ENCODE results near the gene ADAMTSL4.

Gene ADAMTSL4

DNA sequence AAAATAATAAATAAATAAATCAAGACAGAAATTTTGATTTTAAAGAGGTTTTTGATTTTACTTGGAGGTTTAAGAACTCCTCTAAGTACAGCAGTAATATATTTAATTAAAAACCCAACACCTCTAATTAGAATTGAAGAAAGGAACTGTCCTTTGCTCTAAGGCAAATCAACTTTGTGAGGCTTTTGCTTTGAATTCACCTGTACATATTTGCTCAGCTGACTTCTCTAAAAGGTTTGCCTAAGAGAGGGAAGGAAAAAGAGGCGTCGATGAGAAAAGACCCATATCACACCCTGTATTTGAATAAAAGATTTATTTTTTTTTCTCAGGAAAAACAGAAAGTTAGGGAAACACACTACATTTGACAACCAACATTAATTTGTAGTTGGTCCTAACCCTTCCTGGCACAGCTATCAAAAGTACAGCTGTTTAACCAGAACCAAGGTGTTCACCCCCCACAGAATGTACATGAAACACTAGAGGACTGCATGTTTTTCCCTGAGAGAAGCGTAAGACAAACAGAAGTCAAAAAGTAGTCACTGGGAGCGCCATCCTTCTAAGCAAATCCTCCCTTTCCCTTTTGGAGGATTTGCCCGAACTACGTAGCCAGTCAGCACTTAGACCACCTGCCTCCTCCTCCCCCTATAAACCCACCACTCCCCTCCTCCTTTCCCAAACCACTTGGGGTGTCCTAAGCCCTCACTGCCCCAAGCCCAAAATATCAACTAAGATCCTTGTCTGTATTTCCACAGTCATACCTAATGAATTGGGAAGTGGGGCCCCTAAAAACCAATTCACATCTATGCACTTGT is 25.3 kb downstream of the ADAMTSL4 start:
- H3K9me3 Mint-ChIP-seq: no peaks in the 10 kb centered on the region
- TF ChIP-seq, protein P1, sequence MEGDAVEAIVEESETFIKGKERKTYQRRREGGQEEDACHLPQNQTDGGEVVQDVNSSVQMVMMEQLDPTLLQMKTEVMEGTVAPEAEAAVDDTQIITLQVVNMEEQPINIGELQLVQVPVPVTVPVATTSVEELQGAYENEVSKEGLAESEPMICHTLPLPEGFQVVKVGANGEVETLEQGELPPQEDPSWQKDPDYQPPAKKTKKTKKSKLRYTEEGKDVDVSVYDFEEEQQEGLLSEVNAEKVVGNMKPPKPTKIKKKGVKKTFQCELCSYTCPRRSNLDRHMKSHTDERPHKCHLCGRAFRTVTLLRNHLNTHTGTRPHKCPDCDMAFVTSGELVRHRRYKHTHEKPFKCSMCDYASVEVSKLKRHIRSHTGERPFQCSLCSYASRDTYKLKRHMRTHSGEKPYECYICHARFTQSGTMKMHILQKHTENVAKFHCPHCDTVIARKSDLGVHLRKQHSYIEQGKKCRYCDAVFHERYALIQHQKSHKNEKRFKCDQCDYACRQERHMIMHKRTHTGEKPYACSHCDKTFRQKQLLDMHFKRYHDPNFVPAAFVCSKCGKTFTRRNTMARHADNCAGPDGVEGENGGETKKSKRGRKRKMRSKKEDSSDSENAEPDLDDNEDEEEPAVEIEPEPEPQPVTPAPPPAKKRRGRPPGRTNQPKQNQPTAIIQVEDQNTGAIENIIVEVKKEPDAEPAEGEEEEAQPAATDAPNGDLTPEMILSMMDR (IDR thresholded peaks at IDR 0.05; ENCODE audit: unreplicated experiment in 3 of 3): no peak
- peaks cover 81% of the 10 kb centered on the region for H3K36me3 Mint-ChIP-seq (ENCODE audit: low read depth)

DNA sequence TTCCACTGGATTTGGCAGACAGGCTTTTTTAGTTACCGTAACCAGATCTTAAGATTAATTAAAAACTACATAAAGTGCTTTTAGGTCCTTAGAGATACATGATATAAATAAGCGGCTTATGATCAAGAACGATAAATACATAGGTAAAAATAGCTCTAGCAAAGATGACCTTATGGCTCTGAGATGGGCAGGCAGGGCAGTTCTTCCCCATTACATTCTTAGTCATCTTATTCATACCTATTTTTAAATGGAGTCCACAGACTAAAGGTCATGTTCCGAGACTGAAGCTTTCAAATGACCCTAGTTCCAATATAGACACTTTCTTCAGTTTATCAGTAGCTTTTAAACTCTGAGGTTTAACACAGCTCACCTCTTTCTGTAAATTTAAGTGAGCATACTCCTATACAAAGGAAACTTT is 25.9 kb downstream of the ADAMTSL4 start:
- H3K36me3 Mint-ChIP-seq (ENCODE audit: low read depth): peaks cover 77% of the 10 kb centered on the region
- H3K9me3 Mint-ChIP-seq: no peaks in the 10 kb centered on the region
- H3K4me1 Mint-ChIP-seq: peaks cover 44% of the 10 kb centered on the region
- peak overlapping the region; percentile 47 to 52 (median 50) for H3K27ac Mint-ChIP-seq
- H3K27me3 Mint-ChIP-seq (ENCODE audit: low read depth): no peaks in the 10 kb centered on the region
- TF ChIP-seq, protein P1 (IDR thresholded peaks at IDR 0.05; ENCODE audit: unreplicated experiment in 3 of 3): no peak
- peak overlapping the region; percentile 95 to 98 (median 97) for H3K4me3 Mint-ChIP-seq

More for the DNA sequence above, 25.3 kb downstream of the ADAMTSL4 start:
- peak overlapping the region; percentile 58 to 98 (median 97) for H3K4me3 Mint-ChIP-seq
- no peaks in the 10 kb centered on the region for H3K27me3 Mint-ChIP-seq (ENCODE audit: low read depth)
- H3K4me1 Mint-ChIP-seq: peaks cover 47% of the 10 kb centered on the region
- peak overlapping the region; percentile 47 to 52 (median 50) for H3K27ac Mint-ChIP-seq

DNA sequence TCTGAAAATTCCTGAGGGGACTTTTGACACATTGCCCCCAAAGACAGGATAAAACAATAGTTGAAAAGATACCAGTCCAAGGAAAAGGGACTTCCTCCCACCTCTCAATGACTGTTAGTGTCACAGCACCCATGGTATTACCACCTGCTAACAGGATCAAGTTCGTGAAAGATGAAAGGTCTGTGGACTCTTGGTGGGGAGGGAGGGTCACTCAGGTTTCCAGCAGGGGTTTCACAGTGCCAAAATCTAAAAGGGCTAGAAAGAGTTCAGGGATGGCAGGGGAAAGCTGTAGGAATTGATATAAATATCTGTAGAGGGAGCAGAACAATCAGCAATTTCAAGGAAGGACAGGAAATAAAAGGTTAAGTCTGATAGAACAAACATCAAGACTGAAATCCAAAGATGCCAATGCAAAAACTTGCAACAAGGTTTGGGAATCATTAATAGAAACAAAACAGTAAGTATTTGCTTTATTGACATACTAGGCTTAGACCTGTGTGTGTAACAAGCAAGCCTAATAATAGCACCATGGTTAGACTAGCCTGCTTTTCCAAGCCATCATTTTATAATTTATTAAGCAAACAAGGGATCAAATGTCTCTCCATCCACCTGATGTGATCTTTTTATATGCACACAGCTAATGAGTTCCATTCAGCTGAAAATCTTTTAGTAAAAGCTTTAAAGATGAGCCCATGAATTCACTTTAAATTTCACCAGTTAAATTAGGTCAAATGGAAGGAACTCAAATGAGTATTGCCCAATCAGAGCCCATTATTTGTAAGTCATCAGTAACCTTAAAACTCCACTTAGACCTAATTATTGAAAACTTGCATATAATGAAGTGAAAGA is 26.5 kb downstream of the ADAMTSL4 start:
- TF ChIP-seq, protein P1 (IDR thresholded peaks at IDR 0.05; ENCODE audit: unreplicated experiment in 3 of 3): no peak
- Mint-ChIP-seq H3K27me3 (ENCODE audit: low read depth) (no peaks in the 10 kb centered on the region), H3K9me3 (no peaks in the 10 kb centered on the region), H3K4me3 (peak overlapping the region; percentile 95 to 98 (median 97)), H3K27ac (peak overlapping the region; percentile 37 to 73 (median 47)), H3K4me1 (peaks cover 46% of the 10 kb centered on the region), H3K36me3 (ENCODE audit: low read depth) (peaks cover 73% of the 10 kb centered on the region)

DNA sequence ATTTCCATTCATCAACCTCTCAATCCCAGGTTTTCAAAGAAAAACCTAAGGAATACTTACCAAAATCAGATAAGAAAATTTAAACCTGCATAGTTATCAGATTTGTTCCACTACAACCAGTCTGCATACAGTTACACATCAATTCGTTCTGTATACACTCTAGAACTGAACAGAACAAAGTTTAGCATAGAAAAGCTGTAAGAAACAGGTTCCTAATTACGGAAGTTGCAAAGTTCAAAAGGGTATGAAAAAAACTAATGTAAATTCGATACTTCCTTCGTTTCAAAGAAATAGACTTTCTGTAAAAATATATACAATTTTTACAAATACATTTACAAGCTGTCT is 27.1 kb downstream of the ADAMTSL4 start:
- peaks cover 48% of the 10 kb centered on the region for H3K4me1 Mint-ChIP-seq
- peaks cover 67% of the 10 kb centered on the region for H3K36me3 Mint-ChIP-seq (ENCODE audit: low read depth)
- no peaks in the 10 kb centered on the region for H3K9me3 Mint-ChIP-seq
- H3K4me3 Mint-ChIP-seq: peak overlapping the region; percentile 95 to 98 (median 97)
- H3K27me3 Mint-ChIP-seq (ENCODE audit: low read depth): no peaks in the 10 kb centered on the region
- peak overlapping the region; percentile 37 to 73 (median 47) for H3K27ac Mint-ChIP-seq
- TF ChIP-seq, protein P1 (IDR thresholded peaks at IDR 0.05; ENCODE audit: unreplicated experiment in 3 of 3): no peak

DNA sequence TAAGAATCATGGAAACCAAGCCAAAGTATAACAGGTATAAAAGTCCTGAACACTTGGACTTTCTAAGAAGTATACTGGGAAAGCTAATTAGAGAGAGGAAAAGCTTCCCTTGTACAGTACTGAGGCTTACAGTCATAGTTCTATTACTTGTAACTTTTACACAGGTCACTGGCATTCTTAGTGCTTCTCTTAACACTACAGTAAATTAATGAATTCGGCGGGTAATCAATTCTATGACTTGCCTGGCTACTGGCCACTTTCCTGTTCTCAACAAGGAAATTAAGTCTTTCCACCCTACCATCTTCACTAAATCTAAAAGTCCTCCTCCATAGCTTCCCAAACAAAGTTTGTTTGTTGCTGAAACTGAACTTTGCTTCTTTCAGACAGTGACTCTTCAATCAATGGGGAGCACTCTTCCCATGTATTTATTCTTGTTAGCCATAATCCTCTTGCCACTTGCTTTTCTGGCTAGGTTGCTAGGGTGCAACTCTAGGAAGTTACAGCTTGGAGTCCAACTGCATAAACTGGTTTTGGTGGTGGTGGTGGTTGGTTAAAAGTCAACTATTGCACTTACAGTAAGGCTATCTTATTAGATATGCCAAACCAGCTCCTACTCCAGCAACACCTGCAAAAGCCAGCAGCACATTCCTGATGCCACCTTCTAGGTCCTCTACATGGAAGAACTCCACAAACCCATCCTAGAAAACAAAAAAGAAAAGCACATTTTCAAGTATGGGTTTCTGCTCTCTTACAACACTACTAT is 27.8 kb downstream of the ADAMTSL4 start:
- peaks cover 66% of the 10 kb centered on the region for H3K36me3 Mint-ChIP-seq (ENCODE audit: low read depth)
- H3K4me3 Mint-ChIP-seq: peak overlapping the region; percentile 95 to 98 (median 97)
- no peaks in the 10 kb centered on the region for H3K27me3 Mint-ChIP-seq (ENCODE audit: low read depth)
- H3K9me3 Mint-ChIP-seq: no peaks in the 10 kb centered on the region
- peaks cover 48% of the 10 kb centered on the region for H3K4me1 Mint-ChIP-seq
- H3K27ac Mint-ChIP-seq: peak overlapping the region; percentile 96 to 99 (median 99)
- TF ChIP-seq, protein P1 (IDR thresholded peaks at IDR 0.05; ENCODE audit: unreplicated experiment in 3 of 3): no peak
